AG09319 (cell line): Measurements from ENCODE around the gene UGDH.

ENCODE experiments used
- DNase-seq: peaks from one replicate; pipeline ENCODE4 v3.0.0-alpha.2; 2010; ENCODE audit warnings: low read depth; ENCODE audit errors: extremely low read depth
- CTCF ChIP-seq: IDR thresholded peaks from 2 replicates; pipeline ENCODE4 v1.5.1; 2011; ENCODE audit warnings: low read depth, mild to moderate bottlenecking, inconsistent platforms, low read length, moderate library complexity

The UGDH gene

GRCh38 chr4:39527296-39528060, at the start of gene UGDH:
Gene UGDH, minus strand, starts transcription at chr4:39527439. Its CDS starts 5,927 bp downstream, at chr4:39521512.
- peak; percentile 99 for DNase-seq
- TF ChIP-seq CTCF: no peak

GRCh38 chr4:39574946-39575345, 47.7 kb upstream of the UGDH start:
- no peak for DNase-seq
- TF ChIP-seq CTCF: no peak

- no peak for TF ChIP-seq CTCF
- no peak for DNase-seq
Observed at GRCh38 chr4:39571504-39571903, 44.3 kb upstream of the UGDH start.

- TF ChIP-seq CTCF: no peak
- no peak for DNase-seq
Observed at GRCh38 chr4:39571054-39571453, 43.8 kb upstream of the UGDH start.

- no peak for DNase-seq
- TF ChIP-seq CTCF: no peak
Observed at GRCh38 chr4:39569209-39569608, 42.0 kb upstream of the UGDH start.

GRCh38 chr4:39568805-39569204, 41.6 kb upstream of the UGDH start:
- no peak for TF ChIP-seq CTCF
- no peak for DNase-seq

GRCh38 chr4:39565878-39566600, 38.8 kb upstream of the UGDH start:
- no peak for DNase-seq
- TF ChIP-seq CTCF: no peak
